HUES64 (cell line): ENCODE results near the gene ADARB2.

Experiments
- H3K27ac ChIP-seq: 2 replicates; pipeline ENCODE4 v1.7.0; 2013; ENCODE audit warnings: low read depth, low read length, inconsistent platforms
- H3K27me3 ChIP-seq: 2 replicates; pipeline ENCODE4 v1.6.1; 2013; ENCODE audit warnings: mild to moderate bottlenecking, low read length; ENCODE audit not compliant: insufficient read depth
- H3K36me3 ChIP-seq: 2 replicates; pipeline ENCODE4 v1.6.1; 2013; ENCODE audit warnings: mild to moderate bottlenecking, low read length; ENCODE audit not compliant: insufficient read depth
- H3K4me1 ChIP-seq: 2 replicates; pipeline ENCODE4 v1.6.1; 2013; ENCODE audit warnings: mild to moderate bottlenecking, low read length, moderate library complexity; ENCODE audit not compliant: insufficient read depth
- H3K4me3 ChIP-seq: 2 replicates; pipeline ENCODE4 v1.5.1; 2013; ENCODE audit warnings: mild to moderate bottlenecking, low read length, moderate library complexity
- H3K9ac ChIP-seq: 2 replicates; pipeline ENCODE4 v1.6.1; 2013; ENCODE audit warnings: mild to moderate bottlenecking, low read depth, low read length
- H3K9me3 ChIP-seq: 2 replicates; pipeline ENCODE4 v1.6.1; 2013; ENCODE audit warnings: low read depth, low read length; ENCODE audit not compliant: insufficient read depth
- WGBS: fragments of 150-250, 120-280 bp; methylation state at CpG from one replicate; pipeline ENCODE4 v1.1.7; 2013; ENCODE audit warnings: missing lambda C conversion rate; 5-methylcytosine and 5-hydroxymethylcytosine counted together

ADARB2 gene

GRCh38 chr10:1509011-1509530 lies 228.3 kb downstream of the ADARB2 start:
- WGBS, result 95% methylated on average over 15 of the region's 15 CpGs

GRCh38 chr10:1508096-1508495 lies 229.2 kb downstream of the ADARB2 start:
- H3K4me1 ChIP-seq, result no peaks in the 10 kb centered on the region
- H3K9ac ChIP-seq, result no peak overlapping the region
- no peak overlapping the region for H3K27ac ChIP-seq
- H3K9me3 ChIP-seq, result peaks cover 3% of the 10 kb centered on the region; the same call in 1 of the 2 replicates
- WGBS, result 96% methylated on average over 16 of the region's 16 CpGs
- no peaks in the 10 kb centered on the region for H3K27me3 ChIP-seq
- no peaks in the 10 kb centered on the region for H3K36me3 ChIP-seq
- H3K4me3 ChIP-seq, result no peak overlapping the region

More at GRCh38 chr10:1509011-1509530, 228.3 kb downstream of the ADARB2 start:
- H3K27me3 ChIP-seq, result no peaks in the 10 kb centered on the region
- no peaks in the 10 kb centered on the region for H3K36me3 ChIP-seq
- no peak overlapping the region for H3K27ac ChIP-seq
- no peak overlapping the region for H3K4me3 ChIP-seq
- no peaks in the 10 kb centered on the region for H3K4me1 ChIP-seq
- H3K9ac ChIP-seq, result no peak overlapping the region
- H3K9me3 ChIP-seq, result no peaks in the 10 kb centered on the region

- Histone ChIP-seq H3K4me1 (no peaks in the 10 kb centered on the region), H3K27me3 (no peaks in the 10 kb centered on the region), H3K4me3 (no peak overlapping the region), H3K9me3 (peaks cover 3% of the 10 kb centered on the region; the same call in 1 of the 2 replicates), H3K9ac (no peak overlapping the region), H3K36me3 (no peaks in the 10 kb centered on the region), H3K27ac (no peak overlapping the region)
- 94% methylated on average over 15 of the region's 15 CpGs for WGBS
Observed at GRCh38 chr10:1507436-1507835, 229.9 kb downstream of the ADARB2 start.

- H3K4me1 ChIP-seq, result no peaks in the 10 kb centered on the region
- H3K27me3 ChIP-seq, result no peaks in the 10 kb centered on the region
- H3K9me3 ChIP-seq, result peaks cover 3% of the 10 kb centered on the region; the same call in 1 of the 2 replicates
- H3K4me3 ChIP-seq, result no peak overlapping the region
- 96% methylated on average over 8 of the region's 8 CpGs for WGBS
- no peak overlapping the region for H3K27ac ChIP-seq
- H3K9ac ChIP-seq, result no peak overlapping the region
- H3K36me3 ChIP-seq, result no peaks in the 10 kb centered on the region
Observed at GRCh38 chr10:1504940-1505339, 232.4 kb downstream of the ADARB2 start.

- WGBS, result 96% methylated on average over 15 of the region's 15 CpGs
- H3K27me3 ChIP-seq, result no peaks in the 10 kb centered on the region
- H3K4me1 ChIP-seq, result no peaks in the 10 kb centered on the region
- no peak overlapping the region for H3K27ac ChIP-seq
- H3K9me3 ChIP-seq, result peaks cover 3% of the 10 kb centered on the region; the same call in 1 of the 2 replicates
- no peak overlapping the region for H3K9ac ChIP-seq
- H3K4me3 ChIP-seq, result no peak overlapping the region
- no peaks in the 10 kb centered on the region for H3K36me3 ChIP-seq
Observed at GRCh38 chr10:1504286-1504685, 233.0 kb downstream of the ADARB2 start.

- Histone ChIP-seq H3K9ac (no peak overlapping the region), H3K27ac (no peak overlapping the region), H3K36me3 (no peaks in the 10 kb centered on the region), H3K9me3 (peaks cover 3% of the 10 kb centered on the region), H3K4me1 (no peaks in the 10 kb centered on the region), H3K4me3 (no peak overlapping the region), H3K27me3 (no peaks in the 10 kb centered on the region)
- over 99% methylated on average over 5 of the region's 5 CpGs for WGBS
Observed at GRCh38 chr10:1502451-1502850, 234.9 kb downstream of the ADARB2 start.

- 91% methylated on average over 3 of the region's 3 CpGs for WGBS
- no peaks in the 10 kb centered on the region for H3K36me3 ChIP-seq
- no peak overlapping the region for H3K27ac ChIP-seq
Observed at GRCh38 chr10:1499359-1499957, 237.9 kb downstream of the ADARB2 start.

GRCh38 chr10:1498746-1499358 lies 238.5 kb downstream of the ADARB2 start:
- 92% methylated on average over 5 of the region's 5 CpGs for WGBS
- Histone ChIP-seq H3K27me3 (no peaks in the 10 kb centered on the region), H3K9ac (no peak overlapping the region), H3K4me3 (no peak overlapping the region), H3K4me1 (no peaks in the 10 kb centered on the region), H3K9me3 (peaks cover 3% of the 10 kb centered on the region), H3K36me3 (no peaks in the 10 kb centered on the region), H3K27ac (no peak overlapping the region)

More at GRCh38 chr10:1499359-1499957, 237.9 kb downstream of the ADARB2 start:
- H3K27me3 ChIP-seq, result no peaks in the 10 kb centered on the region
- no peaks in the 10 kb centered on the region for H3K4me1 ChIP-seq
- H3K4me3 ChIP-seq, result no peak overlapping the region
- H3K9me3 ChIP-seq, result peaks cover 3% of the 10 kb centered on the region
- no peak overlapping the region for H3K9ac ChIP-seq

- 95% methylated on average over 5 of the region's 5 CpGs for WGBS
- H3K36me3 ChIP-seq, result no peaks in the 10 kb centered on the region
- H3K27ac ChIP-seq, result no peak overlapping the region
- H3K4me3 ChIP-seq, result no peak overlapping the region
- no peaks in the 10 kb centered on the region for H3K4me1 ChIP-seq
- no peaks in the 10 kb centered on the region for H3K27me3 ChIP-seq
- no peaks in the 10 kb centered on the region; the same call in 1 of the 2 replicates for H3K9me3 ChIP-seq
- no peak overlapping the region for H3K9ac ChIP-seq
Observed at GRCh38 chr10:1495915-1496517, 241.3 kb downstream of the ADARB2 start.

- 90% methylated on average over 9 of the region's 9 CpGs for WGBS
- Histone ChIP-seq H3K27me3 (no peaks in the 10 kb centered on the region), H3K9ac (no peak overlapping the region), H3K4me3 (no peak overlapping the region), H3K36me3 (no peaks in the 10 kb centered on the region), H3K9me3 (no peaks in the 10 kb centered on the region), H3K27ac (no peak overlapping the region), H3K4me1 (no peaks in the 10 kb centered on the region)
Observed at GRCh38 chr10:1492641-1493040, 244.7 kb downstream of the ADARB2 start.

- H3K27me3 ChIP-seq, result no peaks in the 10 kb centered on the region
- no peaks in the 10 kb centered on the region for H3K4me1 ChIP-seq
- H3K4me3 ChIP-seq, result no peak overlapping the region
- H3K27ac ChIP-seq, result no peak overlapping the region
- no peaks in the 10 kb centered on the region for H3K36me3 ChIP-seq
- no peaks in the 10 kb centered on the region for H3K9me3 ChIP-seq
- WGBS, result 92% methylated on average over 2 of the region's 2 CpGs
- H3K9ac ChIP-seq, result no peak overlapping the region
Observed at GRCh38 chr10:1491901-1492300, 245.4 kb downstream of the ADARB2 start.
